Vagina (tissue), 2 donors: Measurements from ENCODE around the gene DPF1. TPM values are rescaled to one million over a fixed set of nuclear protein-coding genes. Genes with fewer than 3 reads are reported as not detected.

Experiments
- DNase-seq, 2 donors: peaks; one replicate each; pipeline ENCODE4 v3.0.0-alpha.2; 2017; ENCODE audit errors: extremely low spot score in 2 of 2
- H3K27ac ChIP-seq: fragments of 200-600 bp; sonication (generic); one replicate; pipeline ENCODE4 v1.5.1; 2019
- H3K27me3 ChIP-seq: fragments of 200-600 bp; sonication (generic); one replicate; pipeline ENCODE4 v1.5.1; 2019
- H3K36me3 ChIP-seq, 2 donors: fragments of 200-600 bp; sonication (generic); one replicate each; pipeline ENCODE4 v1.5.1; 2017 to 2019
- H3K4me1 ChIP-seq: fragments of 200-600 bp; sonication (generic); one replicate; pipeline ENCODE4 v1.5.1; 2019
- H3K4me3 ChIP-seq, 2 donors: fragments of 200-600 bp; sonication (generic); 1 replicate in 1 of 2; 2 replicates in 1 of 2; pipeline ENCODE4 v1.5.1; 2016 to 2019
- H3K9me3 ChIP-seq: fragments of 200-600 bp; sonication (generic); one replicate; pipeline ENCODE4 v1.5.1; 2019
- POLR2A ChIP-seq, 2 donors: fragments of 450-650 bp; IDR thresholded peaks; one replicate each; pipeline ENCODE4 v1.6.1; 2017; ENCODE audit warnings: antibody characterized with exemption in 2 of 2, mild to moderate bottlenecking in 2 of 2, moderate library complexity in 2 of 2
- POLR2AphosphoS5 ChIP-seq, 2 donors: sonication (generic); formaldehyde crosslinking; IDR thresholded peaks; one replicate each; pipeline ENCODE4 v1.9.0; 2017; ENCODE audit warnings: antibody characterized with exemption in 2 of 2, mild to moderate bottlenecking in 2 of 2, low read depth in 1 of 2; ENCODE audit not compliant: insufficient read depth in 1 of 2
- intact Hi-C: fragments of 100-400 bp; cut with DNase I; formaldehyde crosslinking; loops from one replicate; pipeline ENCODE4 v1.15.1; 2023
- total RNA-seq: library from RNA; depleted of rRNA; stranded (reverse); fragments of >200 nt; gene quantifications from one replicate; pipeline ENCODE4 v1.2.3, GENCODE V29; 2016
- TF ChIP-seq, protein P1 (sequence below), 3 experiments: fragments of 450-650 bp in 2 of 3; fragments of 200-600 bp in 1 of 3; sonication (generic) in 1 of 3; IDR thresholded peaks; one replicate each; pipeline ENCODE4 v1.5.1; 2017 to 2019; ENCODE audit warnings: antibody characterized with exemption in 3 of 3, mild to moderate bottlenecking in 2 of 3, moderate library complexity in 2 of 3

DPF1 gene
- total RNA-seq, 1 donor from 2014 or later = not detected

DNA sequence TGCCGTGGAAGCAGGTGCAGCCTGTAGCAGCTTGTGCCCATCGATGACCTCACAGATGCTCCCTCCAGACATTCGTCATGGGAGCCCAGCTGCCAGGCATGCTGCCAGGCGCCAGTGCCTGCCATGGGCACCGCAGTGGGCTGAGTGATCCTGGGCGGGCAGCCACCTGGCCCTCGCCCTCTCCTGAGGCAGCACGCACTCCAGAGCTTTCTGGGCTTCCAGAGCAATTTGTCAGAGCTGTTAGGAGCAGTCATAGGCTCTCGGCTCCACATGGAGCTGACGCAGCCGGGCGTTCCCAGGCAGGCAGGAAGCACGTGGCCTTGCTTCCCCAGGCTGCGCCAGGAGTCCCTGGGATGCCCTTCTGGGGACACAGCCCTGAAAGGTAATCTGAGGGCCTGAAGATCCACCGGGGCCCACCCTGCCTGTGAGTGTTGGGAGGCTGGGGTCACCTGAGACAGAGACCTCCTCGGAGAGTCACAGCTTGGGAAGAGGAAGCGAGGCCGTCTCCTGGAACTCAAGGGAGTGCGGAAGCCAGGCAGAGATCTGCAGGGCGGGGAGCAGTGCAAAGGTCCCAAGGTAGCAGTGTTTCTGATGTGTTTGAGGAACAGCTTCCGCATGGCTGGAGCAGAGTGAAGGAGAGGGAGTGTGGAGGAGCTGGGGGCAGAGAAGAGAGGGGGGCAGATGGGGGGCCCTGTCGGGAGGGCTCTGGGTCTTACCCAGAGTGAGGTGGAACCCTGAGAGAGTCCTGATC, 50.6 kb downstream of the DPF1 start:
- peak in 1 of 2 donors; percentile 89 for DNase-seq
- Histone ChIP-seq H3K4me1 (no peaks in the 10 kb centered on the region), H3K27me3 (no peaks in the 10 kb centered on the region), H3K36me3 (peaks cover 0 to 5% of the 10 kb centered on the region in 2 donors), H3K4me3 (no peak overlapping the region), H3K9me3 (no peaks in the 10 kb centered on the region), H3K27ac (peak overlapping the region; percentile 13)
- intact Hi-C loops = no loop called here
- TF ChIP-seq POLR2A (IDR thresholded peaks at IDR 0.05) (no peak), POLR2AphosphoS5 (IDR thresholded peaks at IDR 0.05; ENCODE audit: insufficient read depth in 1 of 2, low read depth in 1 of 2) (peak; percentile 45 to 56)

DNA sequence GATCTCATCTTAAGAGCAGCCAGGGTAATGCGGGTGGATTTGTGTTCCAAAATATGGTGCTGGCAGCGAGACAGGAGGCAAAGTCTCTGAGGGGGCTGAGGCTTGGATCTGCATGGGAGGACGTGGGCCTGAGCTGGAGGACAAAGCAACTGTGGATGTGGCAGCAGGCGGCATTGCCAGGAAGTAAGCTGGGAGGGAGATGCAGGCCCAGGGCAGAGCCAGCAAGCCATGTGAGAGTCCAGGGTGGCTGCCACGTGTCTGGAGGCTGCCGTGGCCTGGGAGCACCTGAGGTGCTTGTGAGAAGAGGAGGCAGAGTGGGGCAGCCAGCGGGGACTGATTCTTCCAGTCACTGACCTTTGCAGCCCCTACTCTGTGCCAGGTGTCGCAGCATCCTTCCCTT, 52.0 kb downstream of the DPF1 start:
- Histone ChIP-seq H3K4me3 (no peak overlapping the region), H3K27me3 (no peaks in the 10 kb centered on the region), H3K36me3 (peaks cover 0 to 5% of the 10 kb centered on the region in 2 donors), H3K4me1 (no peaks in the 10 kb centered on the region), H3K9me3 (no peaks in the 10 kb centered on the region), H3K27ac (no peak overlapping the region)
- TF ChIP-seq POLR2AphosphoS5 (IDR thresholded peaks at IDR 0.05; ENCODE audit: insufficient read depth in 1 of 2, low read depth in 1 of 2) (no peak), POLR2A (IDR thresholded peaks at IDR 0.05) (no peak)
- TF ChIP-seq, protein P1, sequence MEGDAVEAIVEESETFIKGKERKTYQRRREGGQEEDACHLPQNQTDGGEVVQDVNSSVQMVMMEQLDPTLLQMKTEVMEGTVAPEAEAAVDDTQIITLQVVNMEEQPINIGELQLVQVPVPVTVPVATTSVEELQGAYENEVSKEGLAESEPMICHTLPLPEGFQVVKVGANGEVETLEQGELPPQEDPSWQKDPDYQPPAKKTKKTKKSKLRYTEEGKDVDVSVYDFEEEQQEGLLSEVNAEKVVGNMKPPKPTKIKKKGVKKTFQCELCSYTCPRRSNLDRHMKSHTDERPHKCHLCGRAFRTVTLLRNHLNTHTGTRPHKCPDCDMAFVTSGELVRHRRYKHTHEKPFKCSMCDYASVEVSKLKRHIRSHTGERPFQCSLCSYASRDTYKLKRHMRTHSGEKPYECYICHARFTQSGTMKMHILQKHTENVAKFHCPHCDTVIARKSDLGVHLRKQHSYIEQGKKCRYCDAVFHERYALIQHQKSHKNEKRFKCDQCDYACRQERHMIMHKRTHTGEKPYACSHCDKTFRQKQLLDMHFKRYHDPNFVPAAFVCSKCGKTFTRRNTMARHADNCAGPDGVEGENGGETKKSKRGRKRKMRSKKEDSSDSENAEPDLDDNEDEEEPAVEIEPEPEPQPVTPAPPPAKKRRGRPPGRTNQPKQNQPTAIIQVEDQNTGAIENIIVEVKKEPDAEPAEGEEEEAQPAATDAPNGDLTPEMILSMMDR (IDR thresholded peaks at IDR 0.05) = no peak
- intact Hi-C loops = no loop called here
- DNase-seq = no peak

- Histone ChIP-seq H3K4me1 (no peaks in the 10 kb centered on the region), H3K27me3 (no peaks in the 10 kb centered on the region), H3K9me3 (no peaks in the 10 kb centered on the region), H3K36me3 (peaks cover 0 to 17% of the 10 kb centered on the region in 2 donors), H3K27ac (no peak overlapping the region), H3K4me3 (no peak overlapping the region)
- TF ChIP-seq, protein P1 (IDR thresholded peaks at IDR 0.05) = no peak
- TF ChIP-seq POLR2AphosphoS5 (IDR thresholded peaks at IDR 0.05; ENCODE audit: insufficient read depth in 1 of 2, low read depth in 1 of 2) (no peak), POLR2A (IDR thresholded peaks at IDR 0.05) (no peak)
- DNase-seq = no peak
- intact Hi-C loops = no loop called here
Measured at GRCh38 chr19:38170334-38170733, 53.7 kb downstream of the DPF1 start.

DNA sequence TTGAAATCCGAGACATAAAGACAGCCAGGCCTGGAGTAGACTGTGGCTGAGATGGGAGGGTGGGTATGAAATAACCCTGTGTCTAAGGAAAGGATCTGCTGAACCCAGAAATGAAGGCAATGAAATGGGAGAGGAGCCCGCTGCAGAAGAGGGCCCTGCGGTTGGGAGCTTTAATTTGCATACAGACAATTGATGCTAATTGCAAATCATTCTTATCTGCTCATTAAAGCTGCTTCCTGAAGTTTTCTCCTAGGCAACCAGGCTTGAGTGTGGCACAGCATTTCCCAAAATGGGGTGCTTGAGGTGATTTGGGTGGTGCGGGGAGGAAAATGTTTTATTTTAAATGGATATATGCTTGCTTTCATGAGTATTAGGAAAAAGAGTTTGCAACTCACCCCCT, 55.4 kb downstream of the DPF1 start:
- TF ChIP-seq, protein P1 (IDR thresholded peaks at IDR 0.05) = no peak
- TF ChIP-seq POLR2AphosphoS5 (IDR thresholded peaks at IDR 0.05; ENCODE audit: insufficient read depth in 1 of 2, low read depth in 1 of 2) = no peak
- TF ChIP-seq POLR2A (IDR thresholded peaks at IDR 0.05) = no peak
- Histone ChIP-seq H3K9me3 (no peaks in the 10 kb centered on the region), H3K27me3 (no peaks in the 10 kb centered on the region), H3K4me1 (no peaks in the 10 kb centered on the region), H3K27ac (no peak overlapping the region), H3K36me3 (peaks cover 0 to 30% of the 10 kb centered on the region in 2 donors), H3K4me3 (no peak overlapping the region)
- no peak for DNase-seq
- intact Hi-C loops = no loop called here

GRCh38 chr19:38165335-38165734, 58.7 kb downstream of the DPF1 start:
- no peak overlapping the region for H3K4me3 ChIP-seq
- H3K36me3 ChIP-seq = peaks cover 2 to 42% of the 10 kb centered on the region in 2 donors

More at GRCh38 chr19:38165335-38165734, 58.7 kb downstream of the DPF1 start:
- peaks cover 8% of the 10 kb centered on the region for H3K9me3 ChIP-seq
- H3K4me1 ChIP-seq = no peaks in the 10 kb centered on the region
- no peaks in the 10 kb centered on the region for H3K27me3 ChIP-seq
- H3K27ac ChIP-seq = no peak overlapping the region
- no peak for DNase-seq
- intact Hi-C loops = no loop called here
- TF ChIP-seq, protein P1 (IDR thresholded peaks at IDR 0.05) = no peak
